ENCODE data around the gene METTL26. TPM values are rescaled to one million over a fixed set of nuclear protein-coding genes. Genes with fewer than 3 reads are reported as not detected.

The METTL26 gene
- total and polyA plus RNA-seq, 9 of the 15 experiments (the other 6 are each of a cell fraction or from before 2014, with no cell fraction given) = 7.3 to 262 (median 80.9) TPM

GRCh38 chr16:636206-637080 is at the start of gene METTL26 (continued):
- TF ChIP-seq ZBTB2 (IDR thresholded peaks at IDR 0.05) = peak; percentile 29; the same call in 1 of the 2 replicates
- no peak for TF ChIP-seq KLF10 (CRISPR knock-in tag; IDR thresholded peaks at IDR 0.05)
- no peak for TF ChIP-seq HMG20B (CRISPR knock-in tag; IDR thresholded peaks at IDR 0.05)
- TF ChIP-seq KDM2B (CRISPR knock-in tag; IDR thresholded peaks at IDR 0.05) = peak; percentile 85; the same call in 1 of the 2 replicates
- no peak for TF ChIP-seq DIDO1 (tag; IDR thresholded peaks at IDR 0.05; ENCODE audit: low read depth)
- TF ChIP-seq HDAC8 (tag; IDR thresholded peaks at IDR 0.05) = peak; percentile 33; the same call in 1 of the 2 replicates
- no peak for TF ChIP-seq ZKSCAN3 (CRISPR knock-in tag; IDR thresholded peaks at IDR 0.05)
- no peak for TF ChIP-seq ZNF778 (CRISPR knock-in tag; IDR thresholded peaks at IDR 0.05)
- TF ChIP-seq CEBPG (CRISPR knock-in tag; IDR thresholded peaks at IDR 0.05) = no peak; the same call in 1 of the 2 replicates
- no peak for TF ChIP-seq CEBPG (tag; conservative IDR thresholded peaks at IDR 0.05 in 1 of 2, IDR thresholded peaks at IDR 0.05 in 1 of 2)
- 0 out of 2 replicates have a peak, but pooled peaks have one; percentile 36 for TF ChIP-seq OTX1 (CRISPR knock-in tag; IDR thresholded peaks at IDR 0.05)
- TF ChIP-seq FOXA3 (CRISPR knock-in tag; conservative IDR thresholded peaks at IDR 0.05 in 1 of 2, IDR thresholded peaks at IDR 0.05 in 1 of 2) = no peak
- 0 out of 2 replicates have a peak, but pooled peaks have one; percentile 62 for TF ChIP-seq ZNF431 (CRISPR knock-in tag; IDR thresholded peaks at IDR 0.05)
- TF ChIP-seq HDAC6 (IDR thresholded peaks at IDR 0.05; ENCODE audit: low read depth, low read length) = no peak; the same call in 1 of the 2 replicates
- no peak for TF ChIP-seq NR2F6 (CRISPR knock-in tag; IDR thresholded peaks at IDR 0.05)
- TF ChIP-seq ZNF586 (CRISPR knock-in tag; conservative IDR thresholded peaks at IDR 0.05) = no peak
- peak; percentile 13 for TF ChIP-seq ZNF146 (CRISPR knock-in tag; IDR thresholded peaks at IDR 0.05; ENCODE audit: unreplicated experiment)
- peak; percentile 75; the same call in 1 of the 2 replicates for TF ChIP-seq LCOR (CRISPR knock-in tag; IDR thresholded peaks at IDR 0.05)
- TF ChIP-seq MTF1 (CRISPR knock-in tag; IDR thresholded peaks at IDR 0.05; ENCODE audit: borderline replicate concordance) = no peak
- no peak for TF ChIP-seq MCM7 (IDR thresholded peaks at IDR 0.05)
- no peak; the same call in 1 of the 2 replicates for TF ChIP-seq ZNF24 (IDR thresholded peaks at IDR 0.05)
- TF ChIP-seq FOXP4 (CRISPR knock-in tag; IDR thresholded peaks at IDR 0.05; ENCODE audit: borderline replicate concordance) = 0 out of 2 replicates have a peak, but pooled peaks have one; percentile 48
- TF ChIP-seq CBX5 (IDR thresholded peaks at IDR 0.05; ENCODE audit: borderline replicate concordance, low read depth) = no peak
- TF ChIP-seq HCFC1 (IDR thresholded peaks at IDR 0.05; ENCODE audit: low read depth, low read length) = peak; percentile 98
- no peak for TF ChIP-seq GTF2A2 (tag; IDR thresholded peaks at IDR 0.05)
- peak; percentile 74 for TF ChIP-seq TEAD4 (IDR thresholded peaks at IDR 0.05; ENCODE audit: low read length)
- TF ChIP-seq TEAD4 (CRISPR knock-in tag; IDR thresholded peaks at IDR 0.05; ENCODE audit: borderline replicate concordance) = no peak
